Stimulated activated CD4-positive, alpha-beta T cell treated with anti-CD3 and anti-CD28 coated beads, Interleukin-2, amount 100 ng/mL, for 24 hours (primary cell): Measurements from ENCODE around the gene TRNT1.

ENCODE experiments used
- DNase-seq, 2 donors: peaks; one replicate each; pipeline ENCODE4 v3.0.0-alpha.2; 2020

The TRNT1 gene

GRCh38 chr3:3113042-3113709 lies 13.6 kb upstream of the TRNT1 start:
- DNase-seq: no peak

GRCh38 chr3:3117651-3118050 lies 9.1 kb upstream of the TRNT1 start:
- no peak for DNase-seq

GRCh38 chr3:3119393-3119851 lies 7.3 kb upstream of the TRNT1 start:
- DNase-seq: no peak

GRCh38 chr3:3125977-3126376 lies 763 bp upstream of the TRNT1 start:
- DNase-seq: no peak

GRCh38 chr3:3127432-3128010 lies 781 bp downstream of the TRNT1 start:
- DNase-seq: peak; percentile 42 to 50

- no peak for DNase-seq
Measured at GRCh38 chr3:3129579-3129978, 2.8 kb downstream of the TRNT1 start.

GRCh38 chr3:3133500-3133899 lies 6.8 kb downstream of the TRNT1 start:
- DNase-seq: no peak

GRCh38 chr3:3134750-3135448 lies 8.2 kb downstream of the TRNT1 start:
- DNase-seq: no peak

- no peak for DNase-seq
Measured at GRCh38 chr3:3137526-3137925, 10.8 kb downstream of the TRNT1 start.

- DNase-seq: no peak
Measured at GRCh38 chr3:3141939-3142338, 15.2 kb downstream of the TRNT1 start.

GRCh38 chr3:3145831-3146230 lies 19.1 kb downstream of the TRNT1 start:
- DNase-seq: no peak

- no peak for DNase-seq
Measured at GRCh38 chr3:3149560-3149959, 22.8 kb downstream of the TRNT1 start.

GRCh38 chr3:3151513-3151912 lies 24.8 kb downstream of the TRNT1 start:
- no peak for DNase-seq

- no peak for DNase-seq
Measured at GRCh38 chr3:3154879-3155610, 28.3 kb downstream of the TRNT1 start.

- no peak for DNase-seq
Measured at GRCh38 chr3:3157484-3157883, 30.7 kb downstream of the TRNT1 start.

GRCh38 chr3:3160826-3161225 lies 34.1 kb downstream of the TRNT1 start:
- no peak for DNase-seq

GRCh38 chr3:3165241-3165640 lies 38.5 kb downstream of the TRNT1 start:
- DNase-seq: no peak

GRCh38 chr3:3165650-3166049 lies 38.9 kb downstream of the TRNT1 start:
- no peak for DNase-seq

GRCh38 chr3:3170998-3171397 lies 44.3 kb downstream of the TRNT1 start:
- no peak for DNase-seq

- DNase-seq: no peak
Measured at GRCh38 chr3:3172627-3173026, 45.9 kb downstream of the TRNT1 start.

GRCh38 chr3:3177861-3178497 lies 51.2 kb downstream of the TRNT1 start:
- no peak for DNase-seq

- DNase-seq: no peak
Measured at GRCh38 chr3:3178498-3179328, 52.0 kb downstream of the TRNT1 start.
